SK-N-MC (cell line): ENCODE data around the gene RTL10.

Source experiments
- DNase-seq: peaks from one replicate; pipeline ENCODE4 v3.0.0-alpha.2; 2011; ENCODE audit warnings: low read depth, low spot score
- H3K27ac ChIP-seq: fragments of 200-600 bp; sonication (generic); 2 replicates; pipeline ENCODE4 v1.5.1; 2016; ENCODE audit warnings: mixed run types
- H3K36me3 ChIP-seq: fragments of 200-600 bp; sonication (generic); 2 replicates; pipeline ENCODE4 v1.6.1; 2017; ENCODE audit warnings: antibody characterized with exemption, low read length, mixed read lengths; ENCODE audit not compliant: insufficient read depth
- H3K4me3 ChIP-seq: fragments of 200-600 bp; sonication (generic); 2 replicates; pipeline ENCODE4 v1.5.1; 2016
- H3K9ac ChIP-seq: fragments of 200-600 bp; sonication (generic); 2 replicates; pipeline ENCODE4 v1.8.0; 2017; ENCODE audit warnings: mixed run types, mixed read lengths; ENCODE audit not compliant: insufficient read length
- H3K9me3 ChIP-seq: fragments of 200-600 bp; sonication (generic); 2 replicates; pipeline ENCODE4 v1.6.1; 2017; ENCODE audit warnings: low read depth, mild to moderate bottlenecking, antibody characterized with exemption, low read length, moderate library complexity, mixed read lengths
- EZH2 ChIP-seq: fragments of 200-600 bp; sonication (generic); IDR thresholded peaks from one replicate; pipeline ENCODE4 v1.6.1; 2017; ENCODE audit warnings: antibody characterized with exemption
- FOXP2 ChIP-seq: optimal IDR thresholded peaks from 2 replicates; pipeline ENCODE3; 2011; ENCODE audit warnings: mild to moderate bottlenecking, moderate library complexity; ENCODE audit not compliant: insufficient read depth; ENCODE audit errors: extremely low read length, control extremely low read depth
- POLR2AphosphoS5 ChIP-seq: IDR thresholded peaks from 2 replicates; pipeline ENCODE4 v1.6.1; 2012; ENCODE audit warnings: mild to moderate bottlenecking, low read depth, low read length, borderline replicate concordance

The RTL10 gene

DNA sequence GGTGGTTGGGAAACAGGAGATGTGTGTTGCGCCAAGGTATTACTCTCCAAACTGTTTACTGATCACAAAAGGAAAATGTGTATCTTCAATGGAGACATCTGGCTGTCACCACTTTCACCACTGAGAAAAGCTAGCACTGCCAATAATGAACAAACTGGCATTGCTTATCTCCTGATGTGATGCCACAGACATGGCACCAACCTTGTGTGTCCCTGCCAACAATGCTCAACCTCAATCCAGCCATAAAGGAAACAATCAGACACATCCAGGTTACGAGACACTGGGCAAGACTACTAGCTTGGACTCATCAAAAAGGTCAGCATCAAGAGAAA, 28.1 kb downstream of the RTL10 start:
- H3K4me3 ChIP-seq = no peak overlapping the region
- DNase-seq = no peak

DNA sequence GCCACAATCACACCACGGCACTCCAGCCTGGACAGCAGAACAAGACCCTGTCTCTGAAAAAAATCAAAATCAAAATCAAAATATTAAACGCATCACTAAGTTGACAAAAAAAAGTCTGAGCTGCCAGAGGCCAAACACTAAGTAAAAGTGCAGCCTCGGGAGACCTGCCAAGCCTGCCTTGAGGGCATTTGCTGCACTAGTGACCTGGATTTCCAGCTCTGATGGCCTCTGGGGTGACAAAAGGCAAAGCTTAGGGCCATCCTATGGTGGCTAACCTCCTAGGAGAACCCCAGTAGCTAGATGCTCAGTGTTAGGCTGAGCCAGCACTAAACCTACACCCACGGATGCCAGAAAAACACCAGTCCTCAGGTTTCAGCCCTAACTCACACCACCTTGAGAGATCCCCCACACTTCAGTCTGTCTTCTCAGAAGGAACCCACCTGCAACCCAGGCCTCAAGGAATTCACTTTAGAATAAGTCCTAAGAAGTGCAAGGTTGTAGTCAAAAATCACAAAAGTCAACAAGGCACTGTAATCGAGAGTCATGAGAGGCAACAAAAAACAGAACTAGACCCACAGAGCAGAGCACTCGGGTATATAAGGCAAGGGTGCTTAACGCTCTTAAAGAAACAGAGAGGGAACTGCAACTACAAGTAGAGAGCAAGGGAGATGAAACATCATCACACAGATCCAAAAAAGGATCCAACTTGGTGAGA, 28.6 kb downstream of the RTL10 start:
- H3K27ac ChIP-seq = no peak overlapping the region
- DNase-seq = no peak
- no peak overlapping the region for H3K9ac ChIP-seq
- no peaks in the 10 kb centered on the region for H3K36me3 ChIP-seq
- TF ChIP-seq POLR2AphosphoS5 (no peak), FOXP2 (no peak), EZH2 (no peak)
- no peaks in the 10 kb centered on the region for H3K9me3 ChIP-seq
- H3K4me3 ChIP-seq = no peak overlapping the region

More for the DNA sequence above, 28.1 kb downstream of the RTL10 start:
- Histone ChIP-seq H3K27ac (no peak overlapping the region), H3K36me3 (no peaks in the 10 kb centered on the region), H3K9me3 (no peaks in the 10 kb centered on the region), H3K9ac (no peak overlapping the region)
- no peak for TF ChIP-seq POLR2AphosphoS5
- TF ChIP-seq EZH2 = no peak
- no peak for TF ChIP-seq FOXP2

DNA sequence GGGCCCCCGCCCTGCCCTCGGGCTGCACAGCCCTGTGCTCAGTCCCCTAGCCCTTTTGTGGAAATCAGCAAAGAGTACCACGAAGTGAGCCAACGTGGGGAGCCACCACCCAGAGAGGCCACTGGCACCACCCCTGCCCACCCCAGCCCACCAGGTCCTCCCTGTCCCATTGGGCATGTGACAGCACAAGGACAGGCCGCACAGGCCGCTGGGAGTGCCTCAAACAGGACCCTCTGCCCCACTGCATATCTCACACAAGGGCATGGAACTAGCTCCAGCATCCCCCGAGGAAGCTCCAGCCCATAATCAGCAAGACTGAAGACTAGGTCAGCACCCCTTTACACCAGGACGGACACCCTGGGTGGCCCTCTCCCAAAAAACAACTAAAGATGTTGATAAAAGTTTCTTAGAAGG, 29.7 kb downstream of the RTL10 start:
- no peak overlapping the region for H3K27ac ChIP-seq
- no peak overlapping the region for H3K4me3 ChIP-seq
- no peak overlapping the region for H3K9ac ChIP-seq
- DNase-seq = no peak
- TF ChIP-seq FOXP2 = no peak
- TF ChIP-seq EZH2 = no peak
- no peak for TF ChIP-seq POLR2AphosphoS5
- no peaks in the 10 kb centered on the region for H3K9me3 ChIP-seq
- H3K36me3 ChIP-seq = no peaks in the 10 kb centered on the region

DNA sequence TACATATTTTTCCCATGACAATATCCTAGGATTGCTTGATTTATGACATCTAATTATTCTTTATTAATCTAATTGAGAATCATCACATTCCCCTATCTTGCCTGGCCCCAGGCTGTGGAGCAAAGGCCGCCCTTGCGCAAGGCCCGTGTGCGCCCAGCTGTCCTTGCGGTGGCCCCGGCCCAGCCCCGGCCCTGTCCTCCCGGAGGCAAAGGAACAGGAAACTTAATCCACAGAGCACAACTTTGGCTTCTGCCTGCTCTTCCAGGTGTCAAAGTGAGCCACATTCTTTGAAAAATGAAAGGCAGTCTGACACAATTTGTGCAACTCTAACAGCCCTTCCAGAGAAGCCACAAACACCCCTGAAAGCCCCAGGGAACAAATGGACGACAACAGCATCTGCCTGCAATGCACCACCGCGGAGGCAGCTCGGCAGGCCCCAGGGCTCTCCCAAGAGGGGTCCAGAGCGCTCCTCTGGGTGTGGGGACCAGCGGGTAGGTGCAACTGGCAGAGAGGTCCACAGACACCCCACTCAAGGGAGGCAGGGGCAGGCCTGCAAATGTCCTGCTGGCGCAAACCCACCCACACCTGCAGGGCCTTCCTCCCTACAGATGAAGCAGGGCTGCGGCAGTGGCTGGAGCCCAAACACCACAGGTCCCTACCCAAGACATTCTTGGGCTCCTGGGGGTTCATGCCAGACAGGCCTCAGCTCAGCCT, 30.3 kb downstream of the RTL10 start:
- Histone ChIP-seq H3K4me3 (no peak overlapping the region), H3K36me3 (no peaks in the 10 kb centered on the region), H3K27ac (no peak overlapping the region), H3K9ac (no peak overlapping the region), H3K9me3 (no peaks in the 10 kb centered on the region)
- TF ChIP-seq EZH2 = no peak
- TF ChIP-seq FOXP2 = no peak
- no peak for TF ChIP-seq POLR2AphosphoS5
- no peak for DNase-seq

DNA sequence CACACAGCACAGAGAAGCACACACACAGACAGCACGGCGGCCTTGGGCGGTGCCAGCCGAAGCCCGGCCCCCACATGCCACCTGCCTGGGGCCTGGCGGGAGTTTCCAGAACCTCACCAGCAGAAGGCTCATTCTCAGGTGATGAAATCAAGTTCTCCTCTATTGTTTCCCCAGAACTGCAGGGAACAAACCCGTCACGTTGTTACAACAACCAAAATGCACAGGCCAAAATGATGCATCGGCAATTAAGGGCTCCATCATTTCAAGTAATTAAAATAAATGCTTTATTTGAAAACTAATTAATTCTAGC, 30.8 kb downstream of the RTL10 start:
- no peak for DNase-seq
- no peak overlapping the region for H3K9ac ChIP-seq
- TF ChIP-seq FOXP2 = no peak
- TF ChIP-seq EZH2 = no peak
- no peak for TF ChIP-seq POLR2AphosphoS5
- no peaks in the 10 kb centered on the region for H3K36me3 ChIP-seq
- H3K9me3 ChIP-seq = no peaks in the 10 kb centered on the region
- no peak overlapping the region for H3K4me3 ChIP-seq
- no peak overlapping the region for H3K27ac ChIP-seq

DNA sequence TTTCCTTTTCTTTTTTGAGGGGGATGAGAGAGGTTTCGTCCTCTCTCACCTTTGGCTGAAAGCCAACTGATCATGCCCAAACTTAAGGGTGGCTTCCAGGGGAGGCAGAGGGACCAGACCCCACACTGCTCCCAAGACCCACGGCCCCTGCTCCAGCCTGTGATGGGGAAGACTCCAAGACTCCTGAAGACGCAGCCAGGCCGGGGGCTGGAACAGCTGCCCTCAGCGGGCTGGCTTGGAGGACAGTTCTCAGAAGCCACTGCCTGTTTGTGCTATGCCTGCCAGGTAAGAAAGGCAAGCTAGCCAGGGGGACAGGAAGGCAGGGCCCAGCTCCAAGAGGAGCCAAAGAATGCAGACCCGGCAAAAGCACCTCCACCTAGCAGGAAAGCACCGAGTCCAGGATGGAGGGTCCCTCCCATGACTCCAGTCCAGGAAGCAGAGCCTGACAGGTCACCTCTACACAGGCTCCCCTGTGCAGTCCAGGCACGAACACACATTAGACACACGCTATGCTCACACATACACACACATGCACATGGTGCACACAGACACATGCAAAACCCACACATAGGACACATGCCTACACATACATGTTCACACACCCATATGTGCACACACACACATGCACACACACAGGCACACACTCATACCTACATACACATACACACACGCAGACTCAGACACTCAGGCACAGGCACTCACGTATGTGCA, 31.3 kb downstream of the RTL10 start:
- no peaks in the 10 kb centered on the region for H3K9me3 ChIP-seq
- no peak overlapping the region for H3K27ac ChIP-seq
- DNase-seq = no peak
- no peak overlapping the region for H3K9ac ChIP-seq
- no peaks in the 10 kb centered on the region for H3K36me3 ChIP-seq
- TF ChIP-seq EZH2 (no peak), POLR2AphosphoS5 (no peak), FOXP2 (no peak)
- no peak overlapping the region for H3K4me3 ChIP-seq

DNA sequence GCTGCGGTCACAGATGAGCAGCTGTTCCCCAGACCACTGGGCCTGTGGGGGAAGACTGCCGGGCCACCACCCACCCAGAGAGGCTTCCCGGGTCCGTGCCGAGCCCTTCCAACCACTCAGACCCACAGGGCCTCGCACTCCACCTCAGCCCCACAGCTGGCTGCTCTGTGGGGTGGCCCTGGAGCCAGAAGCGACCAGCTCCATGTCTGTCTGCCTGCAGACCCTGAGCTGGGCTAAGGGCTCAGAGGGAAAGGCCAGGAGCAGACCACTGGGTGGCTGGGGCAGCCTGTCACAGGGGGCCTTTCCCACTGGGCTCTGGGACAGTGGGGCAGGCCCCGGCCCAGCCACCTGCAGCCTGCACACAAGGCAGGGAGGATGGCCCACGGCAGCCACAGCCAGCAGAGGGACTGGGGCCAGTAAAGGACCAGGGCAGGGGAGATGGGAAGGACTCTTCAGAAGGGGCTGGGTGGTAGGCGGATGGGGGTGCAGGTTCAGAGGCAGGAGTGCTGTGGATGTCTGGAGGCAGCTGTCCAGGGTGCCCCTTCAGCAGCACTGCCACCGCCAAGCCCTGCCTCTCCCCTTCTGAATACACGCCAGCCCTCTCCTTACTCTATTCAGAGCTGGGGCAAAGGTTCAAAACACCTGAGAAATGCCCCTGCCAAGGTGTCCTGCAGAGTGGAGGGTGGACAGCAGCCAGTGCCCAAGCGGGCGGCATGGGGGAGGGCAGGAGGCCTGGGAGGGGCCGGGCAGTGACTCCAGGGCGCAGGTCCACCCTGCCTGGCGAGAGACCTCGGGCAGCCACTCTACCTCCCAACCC, 32.2 kb downstream of the RTL10 start:
- Histone ChIP-seq H3K9me3 (no peaks in the 10 kb centered on the region), H3K9ac (no peak overlapping the region), H3K27ac (no peak overlapping the region), H3K4me3 (no peak overlapping the region), H3K36me3 (no peaks in the 10 kb centered on the region)
- no peak for DNase-seq
- TF ChIP-seq POLR2AphosphoS5 = no peak
- no peak for TF ChIP-seq EZH2
- TF ChIP-seq FOXP2 = no peak
